ENCODE results near the gene SLC2A13.

The SLC2A13 gene

DNA sequence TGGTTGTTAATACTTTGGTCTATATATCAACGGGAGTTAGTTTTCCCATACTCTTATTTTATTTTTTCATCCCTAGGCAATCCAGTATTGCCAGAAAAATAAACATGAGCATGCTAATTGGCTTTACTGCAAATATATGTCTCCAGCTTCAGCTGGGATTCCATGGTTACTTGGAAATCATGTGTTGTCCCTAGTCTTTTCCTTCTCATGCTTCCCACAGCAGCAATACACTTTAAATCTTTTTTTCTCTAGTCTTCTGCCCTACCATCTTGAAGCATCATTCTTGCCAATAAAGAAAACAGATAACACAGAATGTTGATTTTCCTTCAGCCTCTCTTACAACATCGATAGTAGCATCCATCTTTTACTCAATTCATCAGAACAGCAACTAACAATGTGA, 60.2 kb downstream of the SLC2A13 start:
- Histone ChIP-seq H2AK5ac (ENCODE audit: low read length) (no peak overlapping the region), H4K8ac (ENCODE audit: low read depth, low read length) (no peak overlapping the region), H3K4ac (ENCODE audit: low read depth, low read length) (no peak overlapping the region), H4K12ac (ENCODE audit: low read depth, low read length) (no peak overlapping the region), H3K23ac (ENCODE audit: low read length) (no peak overlapping the region), H2BK120ac (ENCODE audit: insufficient read depth, low read length, poor library complexity) (no peak overlapping the region), H4K91ac (ENCODE audit: low read depth, low read length) (no peak overlapping the region), H3K79me1 (ENCODE audit: low read length) (no peaks in the 10 kb centered on the region), H3K36me3 (ENCODE audit: control insufficient read depth in 1 of 2, insufficient read depth in 2 of 2, low read length in 2 of 2) (no peaks in the 10 kb centered on the region), H2BK12ac (ENCODE audit: low read length) (no peak overlapping the region), H3K9me3 (ENCODE audit: insufficient read depth, low read depth, low read length) (no peaks in the 10 kb centered on the region), H2AFZ (ENCODE audit: insufficient read depth, low read length, poor library complexity) (no peak overlapping the region), H3K4me1 (ENCODE audit: control insufficient read depth in 1 of 2, insufficient read depth in 2 of 2, low read length in 2 of 2) (no peaks in the 10 kb centered on the region), H3K27me3 (ENCODE audit: insufficient read depth, low read length) (no peaks in the 10 kb centered on the region), H3K9ac (ENCODE audit: low read length) (no peak overlapping the region), H2BK5ac (ENCODE audit: low read depth, low read length, poor library complexity) (no peak overlapping the region), H3K18ac (ENCODE audit: low read length) (no peak overlapping the region), H3K4me3 (ENCODE audit: low read depth, low read length) (no peak overlapping the region), H3K14ac (ENCODE audit: low read length) (no peak overlapping the region), H3K4me2 (ENCODE audit: low read length) (no peak overlapping the region), H3K27ac (ENCODE audit: low read depth, low read length) (no peak overlapping the region), H3K79me2 (ENCODE audit: control insufficient read depth, insufficient read depth, low read length, poor library complexity) (no peaks in the 10 kb centered on the region)
- DNase-seq: no peak
- WGBS (ENCODE audit: extremely low coverage, insufficient coverage, insufficient read length): no CpG with 5 or more reads among the region's 2 CpGs

DNA sequence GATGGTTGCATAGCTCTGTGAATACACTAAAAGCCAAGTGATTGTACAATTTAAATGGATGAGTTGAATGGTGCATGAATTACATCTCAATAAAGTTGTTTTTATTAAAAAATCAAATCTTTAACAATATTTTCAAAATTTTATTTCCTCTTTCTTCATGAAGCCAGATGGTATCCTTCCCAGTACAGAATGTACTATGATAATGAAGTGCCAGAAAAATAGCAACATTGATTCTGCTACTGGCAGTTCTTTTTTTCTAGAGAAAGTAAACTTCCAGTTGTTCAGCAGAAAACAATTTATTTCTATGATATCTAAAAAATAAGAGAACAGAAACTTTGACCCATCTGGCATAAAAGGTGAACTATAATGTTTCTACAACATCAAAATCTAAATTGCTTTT, 61.5 kb downstream of the SLC2A13 start:
- no peak overlapping the region for H3K9ac ChIP-seq (ENCODE audit: low read length)
- H3K27ac ChIP-seq (ENCODE audit: low read depth, low read length): no peak overlapping the region
- H3K18ac ChIP-seq (ENCODE audit: low read length): no peak overlapping the region
- no peak overlapping the region for H3K4me3 ChIP-seq (ENCODE audit: low read depth, low read length)
- no peak overlapping the region for H4K91ac ChIP-seq (ENCODE audit: low read depth, low read length)
- H3K23ac ChIP-seq (ENCODE audit: low read length): no peak overlapping the region
- no peak overlapping the region for H4K8ac ChIP-seq (ENCODE audit: low read depth, low read length)
- H3K4me2 ChIP-seq (ENCODE audit: low read length): no peak overlapping the region
- H3K14ac ChIP-seq (ENCODE audit: low read length): no peak overlapping the region
- no peaks in the 10 kb centered on the region for H3K27me3 ChIP-seq (ENCODE audit: insufficient read depth, low read length)
- no peaks in the 10 kb centered on the region for H3K79me2 ChIP-seq (ENCODE audit: control insufficient read depth, insufficient read depth, low read length, poor library complexity)
- no peaks in the 10 kb centered on the region for H3K79me1 ChIP-seq (ENCODE audit: low read length)
- no peak overlapping the region for H2BK120ac ChIP-seq (ENCODE audit: insufficient read depth, low read length, poor library complexity)
- no peak overlapping the region for H2BK12ac ChIP-seq (ENCODE audit: low read length)
- no peak overlapping the region for H3K4ac ChIP-seq (ENCODE audit: low read depth, low read length)
- no peaks in the 10 kb centered on the region for H3K4me1 ChIP-seq (ENCODE audit: control insufficient read depth in 1 of 2, insufficient read depth in 2 of 2, low read length in 2 of 2)
- H3K36me3 ChIP-seq (ENCODE audit: control insufficient read depth in 1 of 2, insufficient read depth in 2 of 2, low read length in 2 of 2): no peaks in the 10 kb centered on the region
- H2BK5ac ChIP-seq (ENCODE audit: low read depth, low read length, poor library complexity): no peak overlapping the region
- H2AK5ac ChIP-seq (ENCODE audit: low read length): no peak overlapping the region
- no peaks in the 10 kb centered on the region for H3K9me3 ChIP-seq (ENCODE audit: insufficient read depth, low read depth, low read length)
- H2AFZ ChIP-seq (ENCODE audit: insufficient read depth, low read length, poor library complexity): no peak overlapping the region
- H4K12ac ChIP-seq (ENCODE audit: low read depth, low read length): no peak overlapping the region
- no peak for DNase-seq

DNA sequence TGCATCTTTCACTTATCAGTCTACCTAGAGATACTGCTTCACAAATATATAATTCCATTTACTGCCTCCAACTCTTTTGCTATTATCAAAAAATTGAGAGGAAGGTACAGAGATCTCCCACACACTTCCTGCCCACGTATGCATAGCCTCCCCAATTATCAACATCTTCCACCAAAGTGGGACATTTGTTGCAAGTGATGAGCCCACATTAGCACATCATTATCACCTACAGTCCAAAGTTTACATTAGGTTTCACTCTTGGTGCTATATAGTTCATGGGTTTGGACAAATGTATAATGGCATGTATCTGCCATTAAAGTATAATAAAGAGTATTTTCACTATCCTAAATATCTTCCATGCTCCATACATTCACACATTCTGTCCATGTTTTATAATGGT, 66.3 kb downstream of the SLC2A13 start:
- no peaks in the 10 kb centered on the region for H3K9me3 ChIP-seq (ENCODE audit: insufficient read depth, low read depth, low read length)
- DNase-seq: no peak

DNA sequence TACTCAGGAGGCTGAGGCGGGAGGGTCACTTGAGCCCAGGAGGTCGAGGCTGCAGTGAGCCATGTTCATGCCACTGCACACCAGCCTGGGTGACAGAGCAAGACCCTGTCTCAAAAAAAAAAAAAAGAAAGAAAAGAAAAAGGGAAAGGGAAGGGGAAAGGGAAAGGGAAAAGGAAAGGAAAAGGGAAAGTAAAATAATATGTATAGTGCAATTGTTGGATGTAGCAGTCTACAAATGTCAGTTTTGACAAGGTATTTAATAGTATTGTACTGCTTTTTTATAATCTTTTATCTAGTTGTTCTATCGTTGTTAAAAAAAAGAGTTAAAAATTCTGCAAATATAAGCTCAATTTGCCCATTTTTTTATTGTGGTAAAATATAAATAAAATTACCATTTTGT, 67.3 kb downstream of the SLC2A13 start:
- no peaks in the 10 kb centered on the region for H3K79me2 ChIP-seq (ENCODE audit: control insufficient read depth, insufficient read depth, low read length, poor library complexity)
- H4K8ac ChIP-seq (ENCODE audit: low read depth, low read length): no peak overlapping the region
- no peak overlapping the region for H2AK5ac ChIP-seq (ENCODE audit: low read length)
- no peak overlapping the region for H3K18ac ChIP-seq (ENCODE audit: low read length)
- H2BK12ac ChIP-seq (ENCODE audit: low read length): no peak overlapping the region
- no peak overlapping the region for H2BK120ac ChIP-seq (ENCODE audit: insufficient read depth, low read length, poor library complexity)
- no peak overlapping the region for H3K14ac ChIP-seq (ENCODE audit: low read length)
- H2BK5ac ChIP-seq (ENCODE audit: low read depth, low read length, poor library complexity): no peak overlapping the region
- no peak overlapping the region for H3K4me3 ChIP-seq (ENCODE audit: low read depth, low read length)
- no peak overlapping the region for H3K4me2 ChIP-seq (ENCODE audit: low read length)
- H4K12ac ChIP-seq (ENCODE audit: low read depth, low read length): no peak overlapping the region
- no peak for DNase-seq
- no peak overlapping the region for H2AFZ ChIP-seq (ENCODE audit: insufficient read depth, low read length, poor library complexity)
- H3K27ac ChIP-seq (ENCODE audit: low read depth, low read length): no peak overlapping the region
- WGBS (ENCODE audit: extremely low coverage, insufficient coverage, insufficient read length): no CpG with 5 or more reads among the region's 3 CpGs
- no peaks in the 10 kb centered on the region for H3K9me3 ChIP-seq (ENCODE audit: insufficient read depth, low read depth, low read length)
- H3K36me3 ChIP-seq (ENCODE audit: control insufficient read depth in 1 of 2, insufficient read depth in 2 of 2, low read length in 2 of 2): no peaks in the 10 kb centered on the region
- no peaks in the 10 kb centered on the region for H3K4me1 ChIP-seq (ENCODE audit: control insufficient read depth in 1 of 2, insufficient read depth in 2 of 2, low read length in 2 of 2)
- H4K91ac ChIP-seq (ENCODE audit: low read depth, low read length): no peak overlapping the region
- no peak overlapping the region for H3K23ac ChIP-seq (ENCODE audit: low read length)
- no peaks in the 10 kb centered on the region for H3K79me1 ChIP-seq (ENCODE audit: low read length)
- no peak overlapping the region for H3K4ac ChIP-seq (ENCODE audit: low read depth, low read length)
- H3K9ac ChIP-seq (ENCODE audit: low read length): no peak overlapping the region
- H3K27me3 ChIP-seq (ENCODE audit: insufficient read depth, low read length): no peaks in the 10 kb centered on the region

More for the DNA sequence above, 66.3 kb downstream of the SLC2A13 start:
- Histone ChIP-seq H3K14ac (ENCODE audit: low read length) (no peak overlapping the region), H4K12ac (ENCODE audit: low read depth, low read length) (no peak overlapping the region), H3K9ac (ENCODE audit: low read length) (no peak overlapping the region), H2AK5ac (ENCODE audit: low read length) (no peak overlapping the region), H2AFZ (ENCODE audit: insufficient read depth, low read length, poor library complexity) (no peak overlapping the region), H2BK120ac (ENCODE audit: insufficient read depth, low read length, poor library complexity) (no peak overlapping the region), H3K18ac (ENCODE audit: low read length) (no peak overlapping the region), H3K27me3 (ENCODE audit: insufficient read depth, low read length) (no peaks in the 10 kb centered on the region), H3K23ac (ENCODE audit: low read length) (no peak overlapping the region), H3K36me3 (ENCODE audit: control insufficient read depth in 1 of 2, insufficient read depth in 2 of 2, low read length in 2 of 2) (no peaks in the 10 kb centered on the region), H3K4ac (ENCODE audit: low read depth, low read length) (no peak overlapping the region), H3K4me3 (ENCODE audit: low read depth, low read length) (no peak overlapping the region), H3K79me1 (ENCODE audit: low read length) (no peaks in the 10 kb centered on the region), H2BK5ac (ENCODE audit: low read depth, low read length, poor library complexity) (no peak overlapping the region), H4K8ac (ENCODE audit: low read depth, low read length) (no peak overlapping the region), H2BK12ac (ENCODE audit: low read length) (no peak overlapping the region), H3K4me2 (ENCODE audit: low read length) (no peak overlapping the region), H4K91ac (ENCODE audit: low read depth, low read length) (no peak overlapping the region), H3K4me1 (ENCODE audit: control insufficient read depth in 1 of 2, insufficient read depth in 2 of 2, low read length in 2 of 2) (no peaks in the 10 kb centered on the region), H3K79me2 (ENCODE audit: control insufficient read depth, insufficient read depth, low read length, poor library complexity) (no peaks in the 10 kb centered on the region), H3K27ac (ENCODE audit: low read depth, low read length) (no peak overlapping the region)
- WGBS (ENCODE audit: extremely low coverage, insufficient coverage, insufficient read length): no CpG with 5 or more reads among the region's 1 CpG
